KBM-7 (cell line): Measurements from ENCODE around the gene ABR.
"Not testable (repeated sequence)": the region's sequence is repeated elsewhere in the genome, so short reads cannot be mapped to it uniquely, and the experiment has no call there.

Experiments used
- DNase-seq: peaks from one replicate; pipeline ENCODE4 v3.0.0-alpha.2; 2015
- in situ Hi-C: fragments of 300-500 bp; cut with MboI; formaldehyde crosslinking; loops from 2 replicates; pipeline ENCODE4 v1.14.3; 2020; ENCODE audit warnings: low sequenced_read_pairs, low pct_unique_long_range_greater_than_20kb, mixed read lengths

The ABR gene

DNA sequence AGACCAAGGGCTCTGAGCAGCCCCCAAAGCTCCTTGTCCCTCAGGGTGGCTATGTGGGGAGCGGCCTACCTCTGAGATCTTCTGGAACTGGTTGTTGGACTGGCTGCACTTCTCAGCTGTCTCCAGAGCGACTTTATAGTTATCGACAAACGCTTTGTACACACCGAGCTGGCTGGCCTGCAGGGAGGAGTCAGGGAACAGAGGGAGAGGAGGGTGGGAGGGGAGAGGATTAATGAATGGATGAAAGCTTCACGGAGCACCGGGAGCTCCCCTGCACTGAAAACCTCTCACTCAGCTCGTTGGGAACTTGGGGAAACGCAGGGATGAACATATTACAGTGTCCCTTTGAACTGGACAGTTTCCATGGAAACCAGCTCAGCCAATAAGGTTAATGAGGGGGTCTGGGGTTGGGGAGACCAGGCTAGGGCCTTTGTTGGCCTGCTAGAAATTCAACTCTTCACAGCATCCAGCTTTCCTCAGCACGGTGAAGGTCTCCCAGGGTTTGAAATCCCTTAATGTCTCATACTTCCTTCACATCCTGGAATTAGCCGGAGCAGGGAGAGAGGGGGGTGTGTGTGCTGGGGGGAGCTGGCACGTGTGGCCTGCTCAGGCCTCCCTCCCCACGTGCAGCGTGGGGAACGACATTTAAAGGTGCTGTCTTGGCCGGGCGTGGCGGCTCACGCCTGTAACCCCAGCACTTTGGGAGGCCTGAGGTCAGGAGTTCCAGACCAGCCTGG lies 96.2 kb downstream of the ABR start:
- in situ Hi-C loops: no loop called here
- DNase-seq: no peak

- in situ Hi-C loops: no loop called here
- no peak for DNase-seq
Observed at GRCh38 chr17:1082579-1082978, 97.2 kb downstream of the ABR start.

DNA sequence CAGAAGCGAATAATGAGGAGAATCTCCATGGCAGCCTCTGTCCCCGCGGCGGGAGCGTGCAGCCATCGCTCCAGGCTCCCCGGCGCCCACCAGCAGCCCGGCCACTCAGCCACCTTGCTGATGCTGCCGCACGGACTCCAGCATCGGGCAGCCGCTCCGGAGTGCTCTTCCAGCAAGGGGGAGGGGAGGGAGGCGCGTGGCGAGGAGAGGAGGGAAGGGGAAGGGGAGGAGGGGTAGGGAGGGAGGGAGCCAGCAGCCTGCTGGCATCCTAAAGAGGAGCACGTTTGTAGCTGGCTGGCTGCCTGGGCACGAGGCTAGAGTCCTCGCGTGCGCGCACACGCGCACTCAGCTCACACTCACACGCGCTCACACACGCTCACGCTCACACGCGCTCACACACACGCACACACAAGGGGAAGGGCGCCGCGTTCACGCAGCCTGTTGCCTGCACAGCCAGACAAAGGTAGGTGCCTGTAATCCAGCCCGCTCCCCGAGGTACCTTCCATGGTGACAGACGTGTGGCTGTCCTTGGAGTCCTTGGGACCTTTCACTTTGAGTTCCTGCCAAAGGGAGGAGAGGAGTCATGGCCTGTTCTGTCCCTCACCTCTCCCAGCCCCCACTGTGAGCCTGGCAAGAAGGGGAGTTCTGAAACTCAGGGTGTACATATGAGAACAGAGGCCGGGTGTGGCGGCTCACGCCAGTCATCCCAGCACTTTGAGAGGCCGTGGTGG lies 100.8 kb downstream of the ABR start:
- in situ Hi-C loops: no loop called here
- DNase-seq: no peak

- in situ Hi-C loops: no loop called here
- DNase-seq: no peak
Observed at GRCh38 chr17:1077986-1078711, 101.6 kb downstream of the ABR start.

DNA sequence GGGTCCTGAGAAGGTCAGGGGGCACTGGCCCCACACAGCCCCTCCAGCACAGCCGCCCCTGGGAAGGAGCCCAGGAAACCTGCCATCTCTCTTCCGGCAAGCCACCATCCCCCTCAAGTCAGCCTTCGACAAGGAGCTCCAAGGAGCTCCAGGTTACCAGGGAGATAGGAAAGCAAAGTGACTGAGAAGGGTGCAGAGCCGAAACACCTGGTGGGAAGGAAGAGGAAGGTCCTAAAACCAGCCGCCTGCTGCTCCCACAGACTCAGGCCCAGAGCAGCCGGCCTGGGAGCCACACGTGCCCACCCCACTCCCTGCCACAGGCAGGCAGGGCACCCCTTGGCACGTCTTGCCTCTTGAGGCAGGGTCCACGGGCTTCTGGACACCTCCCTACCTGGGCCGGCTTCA lies 102.2 kb downstream of the ABR start:
- DNase-seq: no peak
- in situ Hi-C loops: no loop called here

DNA sequence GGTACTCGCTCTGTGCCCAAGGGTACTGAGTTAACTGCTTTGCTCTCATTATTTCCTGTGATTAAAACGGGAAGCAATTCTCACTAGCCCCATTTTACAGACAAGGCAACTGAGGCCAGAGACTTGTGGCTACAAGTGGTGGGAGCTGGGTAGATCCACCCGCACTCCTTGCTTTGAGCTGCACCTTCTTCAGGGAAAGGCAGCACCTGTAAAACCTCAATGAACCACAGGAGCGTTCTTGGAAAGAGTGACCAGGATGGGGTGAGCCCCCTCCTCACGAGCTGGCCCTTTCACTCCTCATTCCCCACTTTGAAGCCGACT lies 102.8 kb downstream of the ABR start:
- DNase-seq: no peak
- in situ Hi-C loops: no loop called here

DNA sequence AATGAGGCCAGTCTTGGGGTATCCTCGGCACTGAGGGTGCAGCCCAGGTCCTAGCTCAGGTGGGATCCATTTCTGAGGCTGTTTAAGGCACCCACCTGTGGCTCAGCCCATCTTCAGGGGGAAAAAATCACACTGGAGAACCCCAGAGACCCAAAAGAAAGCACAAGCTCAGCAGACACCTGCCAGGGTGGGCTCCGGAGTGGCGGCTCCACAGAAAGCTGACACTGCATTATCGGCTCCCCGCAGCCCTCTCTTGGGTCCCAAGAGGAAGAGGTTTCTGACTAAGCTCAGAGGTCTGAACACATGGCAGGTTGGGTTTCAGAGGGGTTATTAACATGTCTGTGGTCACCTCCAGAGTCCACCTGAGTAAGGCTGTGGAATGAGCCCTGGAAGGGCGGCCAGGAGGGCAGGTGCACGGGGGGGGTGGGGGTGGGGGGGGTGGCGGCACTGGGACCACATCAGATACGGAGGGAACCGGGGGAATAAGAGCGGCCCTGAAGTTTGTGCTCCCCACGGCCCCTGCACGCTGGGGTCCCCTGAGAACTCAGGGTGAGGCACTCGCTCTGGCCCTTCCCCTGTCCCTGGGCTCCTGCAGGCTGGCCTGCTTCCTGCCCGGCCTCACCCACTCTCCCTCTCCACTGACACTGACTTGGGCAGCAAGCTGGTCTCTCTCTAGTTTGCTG lies 103.3 kb downstream of the ABR start:
- DNase-seq: no peak
- in situ Hi-C loops: no loop called here

DNA sequence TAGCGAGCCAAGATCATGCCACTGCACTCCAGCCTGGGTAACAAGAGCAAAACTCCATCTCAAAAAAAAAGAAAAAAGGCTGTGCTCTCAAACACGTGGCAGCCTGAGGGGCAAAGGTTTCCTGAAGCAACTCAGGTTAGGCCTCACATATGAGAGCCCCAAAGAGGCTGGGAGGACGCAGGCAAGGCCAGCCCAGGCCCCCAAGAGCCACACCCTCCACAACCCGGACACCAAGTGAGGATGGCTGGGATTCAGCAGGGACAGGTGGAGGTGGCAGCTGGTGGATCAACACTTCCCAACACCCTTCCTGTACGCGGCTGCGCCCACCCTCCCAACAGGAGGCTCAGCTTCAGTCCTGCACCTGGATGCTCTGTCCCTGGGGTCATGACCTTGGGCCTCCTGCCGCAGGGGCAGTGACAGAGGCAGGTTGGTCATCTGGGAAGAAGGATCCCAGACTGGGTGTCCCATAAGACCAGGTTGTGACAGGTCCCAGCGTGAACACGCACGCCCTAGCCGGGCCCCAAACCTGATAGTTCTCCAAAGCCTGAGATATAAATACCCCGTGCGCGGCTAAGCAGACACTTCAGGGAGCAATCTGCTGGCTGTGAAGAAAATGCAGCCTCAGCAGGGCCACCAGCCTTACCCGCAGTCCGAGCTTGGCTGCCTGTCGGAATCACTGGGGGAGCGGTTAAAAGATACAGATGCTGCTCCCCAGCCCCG lies 104.7 kb downstream of the ABR start:
- no peak for DNase-seq
- in situ Hi-C loops: no loop called here

DNA sequence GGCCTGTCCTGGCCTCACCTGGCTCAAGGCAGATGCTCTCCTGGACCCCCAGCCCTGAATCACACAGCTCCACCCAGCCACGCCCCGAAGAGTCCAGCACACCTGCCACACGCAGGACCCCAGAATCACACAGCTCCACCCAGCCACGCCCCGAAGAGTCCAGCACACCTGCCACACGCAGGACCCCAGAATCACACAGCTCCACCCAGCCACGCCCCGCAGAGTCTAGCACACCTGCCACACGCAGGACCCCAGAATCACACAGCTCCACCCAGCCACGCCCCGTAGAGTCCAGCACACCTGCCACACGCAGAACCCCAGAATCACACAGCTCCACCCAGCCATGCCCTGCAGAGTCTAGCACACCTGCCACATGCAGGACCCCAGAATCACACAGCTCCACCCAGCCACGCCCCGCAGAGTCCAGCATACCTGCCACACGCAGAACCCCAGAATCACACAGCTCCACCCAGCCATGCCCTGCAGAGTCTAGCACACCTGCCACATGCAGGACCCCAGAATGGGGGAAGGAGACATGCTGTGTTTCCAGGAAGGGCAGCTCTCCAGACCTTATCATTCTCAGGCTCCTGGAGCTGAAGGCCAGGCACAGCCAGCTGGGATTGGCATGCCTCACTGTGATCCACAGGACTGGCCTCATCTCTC lies 105.7 kb downstream of the ABR start:
- DNase-seq, in situ Hi-C loops: not testable (repeated sequence)

GRCh38 chr17:1073241-1073962 lies 106.4 kb downstream of the ABR start:
- no peak for DNase-seq
- in situ Hi-C loops: no loop called here

GRCh38 chr17:1072551-1072961 lies 107.2 kb downstream of the ABR start:
- DNase-seq: no peak
- in situ Hi-C loops: no loop called here

- no peak for DNase-seq
- in situ Hi-C loops: no loop called here
Observed at GRCh38 chr17:1071103-1071825, 108.5 kb downstream of the ABR start.

DNA sequence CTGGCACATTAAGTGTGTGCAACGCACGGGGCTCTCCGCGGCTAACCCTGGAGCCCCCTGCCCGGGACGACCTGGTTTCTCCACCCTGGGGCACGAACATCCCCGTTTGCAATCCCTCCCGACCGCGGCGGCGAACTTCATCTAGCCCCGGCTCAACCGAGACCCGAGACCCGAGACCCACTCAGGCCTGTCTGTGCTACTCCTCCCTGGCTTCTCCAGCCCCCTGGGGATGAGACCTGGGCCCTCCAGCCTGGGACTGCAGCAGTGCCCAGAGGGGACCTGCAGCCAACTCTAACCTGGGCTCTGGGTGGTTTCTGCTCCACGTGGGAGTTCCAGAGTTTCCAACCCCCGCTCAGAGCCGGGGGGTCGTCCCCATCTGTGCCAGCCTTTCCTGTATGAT lies 109.4 kb downstream of the ABR start:
- DNase-seq: no peak
- in situ Hi-C loops: no loop called here

GRCh38 chr17:1069847-1070246 lies 109.9 kb downstream of the ABR start:
- DNase-seq: no peak
- in situ Hi-C loops: no loop called here

DNA sequence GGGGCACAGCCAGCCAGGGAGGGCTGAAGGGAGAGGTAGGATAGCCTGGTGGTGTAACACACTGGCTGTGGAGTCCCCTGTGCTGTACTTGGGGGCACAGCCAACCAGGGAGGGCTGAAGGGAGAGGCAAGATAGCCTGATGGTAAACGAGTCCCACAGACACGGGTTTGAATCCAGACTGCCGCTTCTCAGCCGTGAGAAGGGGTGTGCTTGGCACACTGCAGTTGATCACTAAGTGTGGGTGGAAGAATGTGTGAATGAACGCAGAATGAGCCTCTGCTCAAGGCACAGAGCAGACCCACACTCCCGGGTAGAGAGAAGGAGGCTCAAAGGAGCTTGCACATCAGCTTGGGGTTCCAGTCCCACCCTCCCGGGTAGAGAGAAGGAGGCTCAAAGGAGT lies 111.4 kb downstream of the ABR start:
- DNase-seq: no peak
- in situ Hi-C loops: no loop called here

DNA sequence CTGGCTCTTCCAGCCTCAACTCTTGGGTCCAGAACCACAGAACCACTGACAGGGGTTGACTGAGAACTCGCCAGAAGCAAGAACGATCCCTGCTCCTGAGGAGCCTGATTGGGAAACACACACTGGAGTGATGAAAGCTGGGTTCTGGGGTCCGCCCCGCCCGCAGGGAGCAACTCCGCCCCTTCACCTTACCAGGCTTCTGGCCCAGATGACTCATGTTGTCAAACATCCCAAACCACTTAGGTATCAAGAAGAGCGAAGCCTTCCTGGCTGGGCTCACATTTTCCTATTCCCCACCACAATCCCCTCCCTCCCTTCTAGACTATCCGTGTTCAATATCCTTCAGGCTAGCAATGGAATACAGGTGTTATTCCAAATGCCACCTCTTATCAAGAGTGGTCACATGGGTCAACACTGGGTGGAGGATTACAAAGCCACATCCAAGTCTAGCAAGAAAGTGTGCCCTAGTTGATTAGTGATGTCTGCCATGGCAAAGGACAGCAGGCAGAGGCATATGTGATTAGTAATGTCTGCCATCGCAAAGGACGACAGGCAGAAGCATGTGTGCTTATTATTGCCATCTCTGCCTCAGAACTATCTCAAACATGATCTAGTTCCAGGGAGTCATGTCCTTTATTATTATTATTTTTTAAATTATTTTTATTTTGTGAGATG lies 112.4 kb downstream of the ABR start:
- in situ Hi-C loops: no loop called here
- DNase-seq: no peak

- in situ Hi-C loops: not testable (repeated sequence)
Observed at GRCh38 chr17:1065416-1065815, 114.4 kb downstream of the ABR start.

More at GRCh38 chr17:1065416-1065815, 114.4 kb downstream of the ABR start:
- DNase-seq: not testable (repeated sequence)
